Measurements from ENCODE around the gene CDCA5. TPM values are rescaled to one million over a fixed set of nuclear protein-coding genes. Genes with fewer than 3 reads are reported as not detected.
A peak's percentile ranks its signal among the peaks of the same experiment; 100 is the strongest.

The CDCA5 gene
- total RNA-seq, 1 experiment from 2014 or later: 92.9 TPM

GRCh38 chr11:65110354-65110861, 26.6 kb upstream of the CDCA5 start:
- H3K9me3 ChIP-seq (ENCODE audit: control insufficient read depth, insufficient read depth, low read depth, low read length): no peaks in the 10 kb centered on the region
- ChIA-PET POLR2A (interaction anchor here (1.0 kb wide), 1 partner anchor 8 kb away, joined by 6 read pairs; no protein-coding TSS in a partner anchor), CTCF (interaction anchor here (0.9 to 1.5 kb wide), 7 partner anchors 9 to 256 kb away, joined by 3 to 6 read pairs (median 3); partner anchors contain the start of gene ARL2)
- peaks cover 21% of the 10 kb centered on the region for H3K4me1 ChIP-seq (ENCODE audit: control insufficient read depth, insufficient read depth, low read length)
- in situ Hi-C loops (cut with HindIII; ENCODE audit: low pct_unique_long_range_greater_than_20kb, low sequenced_read_pairs): no loop called here
- H3K36me3 ChIP-seq (ENCODE audit: control insufficient read depth, insufficient read depth, low read length): no peaks in the 10 kb centered on the region
- H3K27me3 ChIP-seq (ENCODE audit: control insufficient read depth, insufficient read depth, low read length): no peaks in the 10 kb centered on the region
- peak; percentile 80 for DNase-seq (ENCODE audit: low read depth, low spot score)
- TF ChIP-seq POLR2AphosphoS5 (IDR thresholded peaks at IDR 0.05; ENCODE audit: low read depth, low read length) (peak; percentile 66; the same call in 1 of the 2 replicates), REST (IDR thresholded peaks at IDR 0.05; ENCODE audit: insufficient read depth in 1 of 2, low read depth in 2 of 2, low read length in 1 of 2) (no peak), TCF7L2 (IDR thresholded peaks at IDR 0.05; ENCODE audit: low read depth, low read length) (peak; percentile 45), CTCF (IDR thresholded peaks at IDR 0.05) (peak; percentile 99), SIN3A (IDR thresholded peaks at IDR 0.05; ENCODE audit: borderline replicate concordance, insufficient read depth, low read depth, low read length) (no peak)
- ATAC-seq: peak; percentile 68
- no peak overlapping the region for H3K4me3 ChIP-seq (ENCODE audit: low read depth in 2 of 2, low read length in 2 of 2)
- H3K27ac ChIP-seq (ENCODE audit: low read length): peak overlapping the region; percentile 25
- no TSS peak for BruUV-seq (replicated peaks)
- intact Hi-C loops (cut with micrococcal nuclease; ENCODE audit: unreplicated experiment): loop anchor here (10.0 kb wide), 1 partner anchor 266 kb away; the partner anchor contains the start of gene CDC42BPG

- intact Hi-C loops (cut with micrococcal nuclease; ENCODE audit: unreplicated experiment) (loop anchor here (10.0 kb wide), 1 partner anchor 265 kb away; the partner anchor contains the start of gene CDC42BPG), in situ Hi-C loops (cut with HindIII; ENCODE audit: low pct_unique_long_range_greater_than_20kb, low sequenced_read_pairs) (no loop called here)
- no peaks in the 10 kb centered on the region for H3K36me3 ChIP-seq (ENCODE audit: control insufficient read depth, insufficient read depth, low read length)
- no peak for ATAC-seq
- no peak overlapping the region for H3K4me3 ChIP-seq (ENCODE audit: low read depth in 2 of 2, low read length in 2 of 2)
- ChIA-PET CTCF (interaction anchor here (0.9 to 1.3 kb wide), 4 partner anchors 8 to 255 kb away, joined by 3 to 6 read pairs (median 4); no protein-coding TSS in a partner anchor), POLR2A (interaction anchor here (1.0 kb wide), 1 partner anchor 7 kb away, joined by 6 read pairs; no protein-coding TSS in a partner anchor)
- DNase-seq (ENCODE audit: low read depth, low spot score): no peak
- BruUV-seq (replicated peaks): no TSS peak
- no peaks in the 10 kb centered on the region for H3K27me3 ChIP-seq (ENCODE audit: control insufficient read depth, insufficient read depth, low read length)
- peaks cover 21% of the 10 kb centered on the region for H3K4me1 ChIP-seq (ENCODE audit: control insufficient read depth, insufficient read depth, low read length)
- H3K9me3 ChIP-seq (ENCODE audit: control insufficient read depth, insufficient read depth, low read depth, low read length): no peaks in the 10 kb centered on the region
- TF ChIP-seq POLR2AphosphoS5 (IDR thresholded peaks at IDR 0.05; ENCODE audit: low read depth, low read length) (no peak), REST (IDR thresholded peaks at IDR 0.05; ENCODE audit: insufficient read depth in 1 of 2, low read depth in 2 of 2, low read length in 1 of 2) (no peak), CTCF (IDR thresholded peaks at IDR 0.05) (no peak), TCF7L2 (IDR thresholded peaks at IDR 0.05; ENCODE audit: low read depth, low read length) (no peak), SIN3A (IDR thresholded peaks at IDR 0.05; ENCODE audit: borderline replicate concordance, insufficient read depth, low read depth, low read length) (no peak)
- no peak overlapping the region for H3K27ac ChIP-seq (ENCODE audit: low read length)
These were observed 25.7 kb upstream of the CDCA5 start for GRCh38 chr11:65109231-65110198.

Measured in Panc1 (cell line).